ENCODE data around the gene SEC61A1.

The SEC61A1 gene

GRCh38 chr3:128050597-128050996 lies 1.6 kb upstream of the SEC61A1 start:
- no peak overlapping the region for H3K27ac ChIP-seq
- no peak for TF ChIP-seq CTCF (conservative IDR thresholded peaks at IDR 0.05)
- no peak for TF ChIP-seq ZFX (IDR thresholded peaks at IDR 0.05)

- no peak for TF ChIP-seq CTCF (conservative IDR thresholded peaks at IDR 0.05)
- TF ChIP-seq ZFX (IDR thresholded peaks at IDR 0.05), result no peak
- H3K27ac ChIP-seq, result peak overlapping the region; percentile 100
These were observed 789 bp upstream of the SEC61A1 start for GRCh38 chr3:128051459-128051836.

GRCh38 chr3:128052595-128053351 lies 536 bp downstream of the SEC61A1 start:
- H3K27ac ChIP-seq, result peak overlapping the region; percentile 100
- no peak for TF ChIP-seq CTCF (conservative IDR thresholded peaks at IDR 0.05)
- TF ChIP-seq ZFX (IDR thresholded peaks at IDR 0.05), result no peak; the same call in none of the 2 replicates

- peak overlapping the region; percentile 100; the same call in 1 of the 2 replicates for H3K27ac ChIP-seq
- no peak for TF ChIP-seq ZFX (IDR thresholded peaks at IDR 0.05)
- no peak for TF ChIP-seq CTCF (conservative IDR thresholded peaks at IDR 0.05)
These were observed 1.4 kb downstream of the SEC61A1 start for GRCh38 chr3:128053614-128054013.

- TF ChIP-seq ZFX (IDR thresholded peaks at IDR 0.05) (no peak), CTCF (conservative IDR thresholded peaks at IDR 0.05) (no peak)
- H3K27ac ChIP-seq, result no peak overlapping the region
These were observed 2.1 kb downstream of the SEC61A1 start for GRCh38 chr3:128054367-128054766.

- no peak overlapping the region for H3K27ac ChIP-seq
- no peak for TF ChIP-seq ZFX (IDR thresholded peaks at IDR 0.05)
- no peak for TF ChIP-seq CTCF (conservative IDR thresholded peaks at IDR 0.05)
These were observed 4.0 kb downstream of the SEC61A1 start for GRCh38 chr3:128056258-128056657.

- H3K27ac ChIP-seq, result no peak overlapping the region
These were observed 8.5 kb downstream of the SEC61A1 start for GRCh38 chr3:128060473-128061381.

More at GRCh38 chr3:128060473-128061381, 8.5 kb downstream of the SEC61A1 start:
- TF ChIP-seq ZFX (IDR thresholded peaks at IDR 0.05), result no peak
- TF ChIP-seq CTCF (conservative IDR thresholded peaks at IDR 0.05), result no peak

All from C4-2B (cell line).